Prostate gland (tissue), 2 donors: Measurements from ENCODE around the gene ZNF700.
"Not testable (repeated sequence)": the region's sequence is repeated elsewhere in the genome, so short reads cannot be mapped to it uniquely, and the experiment has no call there.

Experiments used
- CTCF ChIP-seq, 4 experiments: fragments of 200-600 bp in 2 of 4; fragments of 450-650 bp in 2 of 4; sonication (generic) in 2 of 4; IDR thresholded peaks; 1 replicate in 3 of 4; 2 replicates in 1 of 4; pipeline ENCODE4 v1.5.1; 2016 to 2019; ENCODE audit warnings: antibody characterized with exemption in 4 of 4, mild to moderate bottlenecking in 2 of 4, moderate library complexity in 2 of 4
- POLR2A ChIP-seq: fragments of 450-650 bp; IDR thresholded peaks from one replicate; pipeline ENCODE4 v1.6.1; 2016; ENCODE audit warnings: antibody characterized with exemption, mild to moderate bottlenecking
- POLR2AphosphoS5 ChIP-seq: sonication (generic); formaldehyde crosslinking; IDR thresholded peaks from one replicate; pipeline ENCODE4 v1.6.1; 2017; ENCODE audit warnings: antibody characterized with exemption

GRCh38 chr19:11991921-11992320 is 67.0 kb downstream of the ZNF700 start:
- not testable (repeated sequence) for TF ChIP-seq POLR2AphosphoS5; POLR2A; CTCF (IDR thresholded peaks at IDR 0.05)
